ENCODE data around the gene NPIPA5.
"Not testable (repeated sequence)": the region's sequence is repeated elsewhere in the genome, so short reads cannot be mapped to it uniquely, and the experiment has no call there.

GRCh38 chr16:15324954-15325353 lies 53.1 kb downstream of the NPIPA5 start:
- not testable (repeated sequence) for TF ChIP-seq HDGF (IDR thresholded peaks at IDR 0.05; ENCODE audit: borderline replicate concordance); ZNF384 (IDR thresholded peaks at IDR 0.05); BHLHE40 (IDR thresholded peaks at IDR 0.05; ENCODE audit: borderline replicate concordance); SP1 (IDR thresholded peaks at IDR 0.05); PKNOX1 (IDR thresholded peaks at IDR 0.05); ELF4 (IDR thresholded peaks at IDR 0.05); LEF1 (IDR thresholded peaks at IDR 0.05; ENCODE audit: borderline replicate concordance); TARDBP (IDR thresholded peaks at IDR 0.05)

Measured in HEK293T (cell line).